Hematopoietic multipotent progenitor cell (in vitro differentiated cells): ENCODE measurements around the gene TMEM178B. TPM values are rescaled to one million over a fixed set of nuclear protein-coding genes. Genes with fewer than 3 reads are reported as not detected.
"Not testable (repeated sequence)": the region's sequence is repeated elsewhere in the genome, so short reads cannot be mapped to it uniquely, and the experiment has no call there.

ENCODE experiments used
- DNase-seq, 3 donors: peaks; one replicate each; pipeline ENCODE4 v3.0.0-alpha.2; 2011 to 2015; ENCODE audit warnings: low read depth in 2 of 3, low spot score in 2 of 3
- total RNA-seq: library from RNA; depleted of rRNA; stranded (reverse); fragments of >200 nt; gene quantifications from one replicate; pipeline ENCODE4 v1.2.3, GENCODE V29; 2012

The TMEM178B gene
- total RNA-seq, 1 donor, result under 0.01 TPM

DNA sequence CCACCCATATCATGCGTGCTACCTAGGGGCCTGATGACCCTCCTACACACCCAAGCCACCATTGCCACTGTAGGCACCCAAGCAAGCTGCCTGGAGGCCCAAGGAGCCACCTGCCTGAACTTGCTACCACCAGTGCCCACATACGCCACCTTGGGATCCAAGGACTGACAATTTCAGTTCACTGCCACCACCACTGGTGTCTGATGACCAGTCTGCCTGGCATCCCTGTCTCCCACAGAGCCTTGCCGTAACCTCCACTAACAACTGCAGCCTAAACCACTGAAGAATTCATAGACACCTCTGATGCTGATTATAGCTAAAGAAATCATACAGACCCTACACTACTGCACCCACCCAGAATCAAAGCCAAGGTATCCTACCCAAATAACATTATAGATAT is 58.8 kb downstream of the TMEM178B start:
- no peak for DNase-seq

GRCh38 chr7:141133646-141134045 is 59.8 kb downstream of the TMEM178B start:
- DNase-seq, result no peak

DNA sequence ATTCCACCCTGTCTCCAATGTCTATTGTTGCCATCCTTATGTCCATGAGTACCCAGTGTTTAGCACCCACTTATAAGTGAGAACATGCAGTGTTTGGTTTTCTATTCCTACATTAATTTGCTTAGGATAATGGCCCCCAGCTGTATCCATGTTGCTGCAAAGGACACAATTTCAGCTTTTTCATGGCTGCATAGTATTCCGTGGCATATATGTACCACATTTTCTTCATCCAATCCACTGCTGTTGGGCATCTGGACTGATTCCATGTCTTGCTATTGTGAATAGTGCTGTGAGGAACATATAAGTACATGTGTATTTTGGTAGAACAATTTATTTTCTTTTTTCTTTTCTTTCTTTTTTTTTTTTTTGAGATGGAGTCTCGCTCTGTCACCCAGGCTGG is 68.2 kb downstream of the TMEM178B start:
- DNase-seq, result no peak

GRCh38 chr7:141144921-141145629 is 71.2 kb downstream of the TMEM178B start:
- DNase-seq, result no peak

DNA sequence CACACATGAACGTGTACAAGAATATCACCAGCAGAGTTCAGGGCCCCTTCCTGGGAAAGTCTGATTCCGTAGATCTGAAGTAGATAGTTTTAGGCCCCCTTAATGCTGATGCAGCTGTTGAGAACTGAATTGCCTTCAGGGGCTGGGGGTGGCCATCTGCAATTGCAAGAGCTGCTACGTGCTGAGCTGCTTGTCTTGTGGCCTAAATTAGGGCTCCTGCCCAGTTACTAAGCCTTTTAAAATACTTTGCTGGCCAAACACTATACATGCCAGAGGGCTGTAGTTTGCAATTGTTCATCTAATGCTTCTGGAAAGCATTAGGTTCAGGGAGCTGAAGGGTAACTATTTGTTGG is 71.7 kb downstream of the TMEM178B start:
- no peak for DNase-seq

DNA sequence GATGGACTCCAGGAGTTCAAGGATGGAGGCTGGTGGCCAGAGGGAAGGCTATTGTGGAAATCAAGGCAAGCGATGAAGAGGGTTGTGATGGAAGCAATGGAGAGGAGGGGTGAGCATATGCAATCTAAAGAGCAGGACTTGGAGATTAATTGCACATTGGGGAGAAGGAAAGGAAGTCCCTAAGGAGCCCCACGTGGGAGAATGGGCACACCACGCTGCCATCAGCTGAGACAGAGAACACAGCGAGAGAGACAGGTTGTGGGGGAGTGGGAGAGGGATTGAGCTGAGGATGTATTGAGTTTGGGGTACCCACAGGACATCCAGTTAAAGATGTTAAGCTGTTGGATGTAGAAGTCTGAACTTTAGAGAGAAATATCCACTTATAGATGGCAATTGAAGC is 73.6 kb downstream of the TMEM178B start:
- no peak for DNase-seq

DNA sequence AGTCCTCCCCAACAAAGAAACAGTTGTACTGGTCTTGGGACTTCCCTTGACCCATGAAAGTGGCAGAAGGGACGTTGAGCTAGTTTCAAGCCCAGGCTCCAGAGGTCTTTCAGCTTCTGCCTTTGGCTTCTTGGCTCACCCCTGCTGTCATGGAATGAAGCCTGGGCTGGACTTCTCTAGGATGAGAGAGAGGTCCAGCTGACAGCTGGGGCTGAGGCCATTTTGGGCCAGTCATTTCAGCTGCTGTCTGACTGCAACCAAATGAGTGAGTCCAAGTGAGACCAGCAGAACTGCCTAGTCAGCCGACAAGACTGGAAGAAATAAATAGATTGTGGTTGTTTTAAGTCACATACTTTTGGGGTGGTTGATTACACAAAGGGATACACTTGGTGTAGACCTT is 76.6 kb downstream of the TMEM178B start:
- DNase-seq, result no peak

GRCh38 chr7:141151746-141152145 is 77.9 kb downstream of the TMEM178B start:
- no peak for DNase-seq

DNA sequence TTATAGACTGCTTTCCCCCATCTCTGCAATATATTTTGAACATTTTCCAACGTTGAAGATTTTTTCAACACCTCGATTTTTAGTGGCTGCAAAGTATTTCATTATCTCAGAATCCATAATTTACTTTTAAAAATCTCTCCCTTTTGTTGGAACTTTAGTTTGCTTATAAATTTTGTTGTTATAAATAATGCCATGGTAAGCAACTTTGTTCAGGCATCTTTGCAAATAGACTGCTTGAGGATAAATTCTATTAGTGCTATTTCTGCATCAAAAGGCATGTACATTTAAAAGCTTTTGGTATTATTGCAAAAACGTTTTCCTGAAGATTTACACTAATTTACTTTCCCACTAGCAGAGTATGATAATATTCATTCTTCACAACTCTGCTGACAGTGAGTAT is 79.4 kb downstream of the TMEM178B start:
- no peak for DNase-seq

GRCh38 chr7:141154131-141154732 is 80.4 kb downstream of the TMEM178B start:
- no peak for DNase-seq

GRCh38 chr7:141156407-141156806 is 82.5 kb downstream of the TMEM178B start:
- no peak for DNase-seq

GRCh38 chr7:141157138-141157765 is 83.4 kb downstream of the TMEM178B start:
- peak in 1 of 3 donors; percentile 6 for DNase-seq

DNA sequence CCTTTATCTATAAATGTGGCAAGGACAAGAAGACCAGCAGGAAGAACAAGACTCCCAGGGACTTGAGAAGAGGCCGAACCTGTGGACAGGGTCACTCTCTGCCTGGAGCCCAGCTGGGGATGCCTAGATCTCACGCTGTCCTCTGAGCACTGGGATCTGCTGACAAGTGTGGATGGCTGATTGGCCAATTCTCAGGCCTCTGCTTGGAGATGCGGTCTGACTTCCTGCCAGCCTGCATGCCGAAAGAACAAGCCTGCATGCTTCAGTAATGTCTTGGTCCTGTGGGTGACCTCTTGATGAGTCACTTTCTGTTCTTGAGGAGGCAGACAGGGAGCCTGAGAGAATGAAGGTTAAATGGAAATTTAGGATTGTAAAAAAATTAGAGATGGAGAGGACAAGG is 84.7 kb downstream of the TMEM178B start:
- no peak for DNase-seq

DNA sequence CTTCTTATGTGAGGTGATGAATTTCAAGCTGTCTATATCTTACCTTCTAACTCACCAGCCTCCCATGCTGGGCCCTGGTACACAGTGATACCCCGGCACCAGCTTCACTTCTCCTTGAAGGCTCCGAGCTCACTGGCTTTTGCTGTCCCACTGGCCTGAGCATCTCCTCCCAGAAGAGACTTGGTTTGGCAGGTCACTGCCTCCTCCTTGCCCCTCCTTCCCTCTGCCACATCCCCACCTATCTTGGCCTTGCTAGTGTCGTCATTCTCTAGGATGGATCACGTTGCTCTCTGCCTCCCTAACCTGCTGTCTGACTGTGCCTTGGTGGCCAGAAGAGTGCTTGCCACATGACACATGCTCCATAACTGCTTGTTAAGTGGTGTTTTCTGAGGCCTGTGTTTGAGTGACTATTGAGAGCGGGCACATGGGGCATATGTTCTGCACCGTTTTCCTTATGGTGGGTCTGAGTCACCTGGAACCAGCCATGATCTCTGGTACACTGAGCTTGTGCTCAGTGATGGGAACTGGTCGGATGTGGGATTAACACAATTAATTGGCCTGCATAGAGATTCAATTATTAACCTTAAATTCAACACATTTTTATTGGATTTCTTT is 86.5 kb downstream of the TMEM178B start:
- no peak for DNase-seq

DNA sequence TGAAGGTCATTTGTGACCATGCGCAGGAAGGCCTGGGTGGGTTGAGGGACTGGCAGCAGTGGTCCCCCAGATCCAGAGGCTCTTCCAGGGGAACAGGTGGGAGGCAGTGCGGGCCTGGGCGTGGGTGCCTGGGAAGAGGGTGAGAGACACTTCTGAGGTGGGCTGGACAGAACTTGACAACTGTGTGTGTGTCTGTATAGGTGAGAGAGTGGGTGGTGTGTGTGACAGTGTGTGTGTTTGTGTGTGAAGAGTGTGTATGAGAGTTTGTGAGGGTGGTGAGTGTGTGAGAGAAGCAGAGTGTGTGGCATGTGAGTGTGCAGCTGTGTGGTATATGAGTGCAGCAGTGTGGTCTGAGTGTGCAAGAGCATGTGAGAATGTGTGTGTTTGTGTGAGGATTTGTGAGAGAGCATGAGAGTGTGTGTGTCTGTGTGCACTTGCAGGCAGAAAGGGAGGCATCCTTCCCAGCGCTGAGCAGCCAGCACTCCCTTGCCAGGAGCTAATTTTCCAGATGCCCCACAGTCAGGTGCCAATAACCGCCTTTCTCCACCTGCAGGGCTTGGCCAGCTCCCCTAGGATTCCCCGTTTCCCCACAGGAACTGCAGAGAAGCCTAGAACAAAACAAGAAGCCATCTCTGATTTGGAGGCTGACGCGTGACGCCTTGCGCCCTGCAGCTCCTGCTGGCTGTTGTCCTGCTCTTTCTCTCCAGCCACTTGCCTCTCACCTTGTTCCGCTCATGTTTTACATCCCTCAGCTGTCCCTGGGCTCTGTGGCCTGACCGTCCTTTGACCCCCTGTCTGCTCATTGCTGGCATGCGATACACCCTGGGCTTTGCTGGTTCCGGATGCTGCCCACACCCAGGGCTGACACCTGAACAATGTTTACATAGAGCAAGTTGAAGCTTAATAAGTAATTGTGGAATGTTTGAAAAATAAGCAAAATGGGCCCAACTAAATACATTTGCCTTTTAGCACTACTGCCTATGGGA is 88.0 kb downstream of the TMEM178B start:
- DNase-seq, result no peak

GRCh38 chr7:141165521-141165920 is 91.7 kb downstream of the TMEM178B start:
- no peak for DNase-seq

DNA sequence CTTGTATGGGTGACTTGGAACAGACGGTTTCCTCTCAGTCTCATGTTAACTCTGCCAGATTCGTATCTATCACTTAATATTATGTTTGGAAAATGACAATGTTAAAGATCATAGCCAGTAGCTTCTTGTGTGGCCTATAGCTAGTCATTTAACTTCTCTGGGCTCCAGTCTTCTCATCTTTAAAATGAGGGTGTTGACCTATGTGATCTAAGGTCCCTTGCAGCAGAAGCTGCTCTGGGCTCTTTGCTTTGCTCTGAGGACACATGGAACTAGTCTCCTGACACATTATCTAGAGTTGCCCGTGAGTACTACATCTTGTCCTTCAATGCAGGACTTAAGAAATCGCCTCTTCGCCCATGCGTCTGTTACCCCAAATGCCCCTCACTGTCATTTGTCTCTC is 93.1 kb downstream of the TMEM178B start:
- DNase-seq, result no peak

- no peak for DNase-seq
Observed at GRCh38 chr7:141167381-141167964, 93.6 kb downstream of the TMEM178B start.

- DNase-seq, result not testable (repeated sequence)
Observed at GRCh38 chr7:141169157-141169556, 95.3 kb downstream of the TMEM178B start.

DNA sequence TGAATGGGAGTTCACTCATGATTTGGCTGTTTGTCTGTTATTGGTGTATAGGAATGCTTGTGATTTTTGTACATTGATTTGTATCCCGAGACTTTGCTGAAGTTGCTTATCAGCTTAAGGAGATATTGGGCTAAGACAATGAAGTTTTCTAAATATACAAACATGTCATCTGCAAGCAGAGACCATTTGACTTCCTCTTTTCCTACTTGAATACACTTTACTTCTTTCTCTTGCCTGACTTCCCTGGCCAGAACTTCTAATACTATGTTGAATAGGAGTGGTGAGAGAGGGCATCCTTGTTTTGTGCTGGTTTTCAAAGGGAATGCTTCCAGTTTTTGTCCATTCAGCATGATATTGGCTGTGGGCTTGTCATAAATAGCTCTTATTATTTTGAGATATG is 101.9 kb downstream of the TMEM178B start:
- not testable (repeated sequence) for DNase-seq
